ENCODE data around the gene CARD19.

DNA sequence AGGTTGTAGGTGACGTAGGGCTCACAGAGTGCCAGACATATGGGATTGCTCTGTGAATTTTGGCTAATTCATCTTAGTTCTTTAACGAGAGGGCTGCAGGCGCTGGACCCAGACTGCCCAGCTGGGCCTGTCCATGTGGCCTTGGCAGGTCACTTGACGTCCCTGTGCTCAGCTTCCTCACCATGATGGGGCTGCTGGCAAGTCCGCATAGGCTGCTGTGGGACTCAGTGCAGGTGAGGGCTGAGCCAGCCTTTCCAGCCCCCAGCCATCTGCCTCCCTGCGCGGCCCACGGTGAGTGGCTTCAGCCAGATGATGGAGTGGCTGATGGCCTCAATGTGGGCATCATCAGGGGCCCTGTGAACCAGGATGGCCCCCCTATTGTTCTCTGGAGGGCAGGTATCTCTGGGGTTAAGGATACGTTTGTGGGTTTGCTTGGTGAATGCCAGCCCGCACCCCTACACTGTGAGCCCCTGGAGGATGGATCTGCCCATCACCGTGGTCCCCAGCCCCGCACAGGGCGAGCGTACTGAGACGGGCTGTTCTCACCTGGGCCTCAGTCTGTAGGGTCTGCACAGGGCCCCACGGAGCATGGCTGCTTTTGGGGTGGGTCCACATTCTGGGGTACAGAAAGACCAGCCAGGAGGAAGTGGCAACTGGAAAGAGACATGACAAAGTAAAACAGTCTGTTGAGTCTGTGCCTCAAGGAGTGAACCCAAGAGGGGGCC, 3.7 kb downstream of the CARD19 start:
- TF ChIP-seq TOX (CRISPR knock-in tag; IDR thresholded peaks at IDR 0.05; ENCODE audit: borderline replicate concordance) (no peak), ZFP3 (CRISPR knock-in tag; IDR thresholded peaks at IDR 0.05) (no peak), ARNTL (CRISPR knock-in tag; IDR thresholded peaks at IDR 0.05; ENCODE audit: borderline replicate concordance, low read depth) (no peak), ZNF565 (CRISPR knock-in tag; conservative IDR thresholded peaks at IDR 0.05; ENCODE audit: low read depth) (no peak), BACH2 (CRISPR knock-in tag; IDR thresholded peaks at IDR 0.05; ENCODE audit: borderline replicate concordance) (no peak), OSR1 (CRISPR knock-in tag; IDR thresholded peaks at IDR 0.05) (no peak), ZNF70 (CRISPR knock-in tag; IDR thresholded peaks at IDR 0.05) (no peak), ZNF8 (CRISPR knock-in tag; IDR thresholded peaks at IDR 0.05) (no peak)
- TF ChIP-seq, protein P1, sequence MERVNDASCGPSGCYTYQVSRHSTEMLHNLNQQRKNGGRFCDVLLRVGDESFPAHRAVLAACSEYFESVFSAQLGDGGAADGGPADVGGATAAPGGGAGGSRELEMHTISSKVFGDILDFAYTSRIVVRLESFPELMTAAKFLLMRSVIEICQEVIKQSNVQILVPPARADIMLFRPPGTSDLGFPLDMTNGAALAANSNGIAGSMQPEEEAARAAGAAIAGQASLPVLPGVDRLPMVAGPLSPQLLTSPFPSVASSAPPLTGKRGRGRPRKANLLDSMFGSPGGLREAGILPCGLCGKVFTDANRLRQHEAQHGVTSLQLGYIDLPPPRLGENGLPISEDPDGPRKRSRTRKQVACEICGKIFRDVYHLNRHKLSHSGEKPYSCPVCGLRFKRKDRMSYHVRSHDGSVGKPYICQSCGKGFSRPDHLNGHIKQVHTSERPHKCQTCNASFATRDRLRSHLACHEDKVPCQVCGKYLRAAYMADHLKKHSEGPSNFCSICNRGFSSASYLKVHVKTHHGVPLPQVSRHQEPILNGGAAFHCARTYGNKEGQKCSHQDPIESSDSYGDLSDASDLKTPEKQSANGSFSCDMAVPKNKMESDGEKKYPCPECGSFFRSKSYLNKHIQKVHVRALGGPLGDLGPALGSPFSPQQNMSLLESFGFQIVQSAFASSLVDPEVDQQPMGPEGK (CRISPR knock-in tag; IDR thresholded peaks at IDR 0.05; ENCODE audit: borderline replicate concordance) = no peak
- TF ChIP-seq, protein P2, sequence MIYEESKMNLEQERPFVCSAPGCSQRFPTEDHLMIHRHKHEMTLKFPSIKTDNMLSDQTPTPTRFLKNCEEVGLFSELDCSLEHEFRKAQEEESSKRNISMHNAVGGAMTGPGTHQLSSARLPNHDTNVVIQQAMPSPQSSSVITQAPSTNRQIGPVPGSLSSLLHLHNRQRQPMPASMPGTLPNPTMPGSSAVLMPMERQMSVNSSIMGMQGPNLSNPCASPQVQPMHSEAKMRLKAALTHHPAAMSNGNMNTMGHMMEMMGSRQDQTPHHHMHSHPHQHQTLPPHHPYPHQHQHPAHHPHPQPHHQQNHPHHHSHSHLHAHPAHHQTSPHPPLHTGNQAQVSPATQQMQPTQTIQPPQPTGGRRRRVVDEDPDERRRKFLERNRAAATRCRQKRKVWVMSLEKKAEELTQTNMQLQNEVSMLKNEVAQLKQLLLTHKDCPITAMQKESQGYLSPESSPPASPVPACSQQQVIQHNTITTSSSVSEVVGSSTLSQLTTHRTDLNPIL (CRISPR knock-in tag; IDR thresholded peaks at IDR 0.05; ENCODE audit: low read depth) = no peak

Measured in SK-N-SH treated with all-trans-retinoic acid at 6 μM for 48 hours (cell line).